Left lung (tissue), 10 donors: ENCODE data around the gene MYH14. TPM values are rescaled to one million over a fixed set of nuclear protein-coding genes. Genes with fewer than 3 reads are reported as not detected.
A peak's percentile ranks its signal among the peaks of the same experiment; 100 is the strongest.

Source experiments
- ATAC-seq: fragments of 200-7000 bp; cut with Tn5 transposase; one replicate; pipeline ENCODE4 v1.9.1; 2020; ENCODE audit warnings: moderate library complexity
- DNase-seq, 4 donors: peaks; one replicate each; pipeline ENCODE4 v3.0.0-alpha.2; 2013 to 2020
- H3K27ac ChIP-seq, 2 donors: fragments of 200-600 bp; sonication (generic) in 1 of 2; one replicate each; pipeline versions ENCODE4 v1.5.0 to v1.8.0; 2020 to 2021
- H3K27me3 ChIP-seq, 2 donors: fragments of 200-600 bp; sonication (generic) in 1 of 2; one replicate each; pipeline versions ENCODE4 v1.5.0 to v1.8.0; 2020 to 2021
- H3K36me3 ChIP-seq, 2 donors: fragments of 200-600 bp; sonication (generic) in 1 of 2; one replicate each; pipeline versions ENCODE4 v1.5.0 to v1.8.0; 2020 to 2021
- H3K4me1 ChIP-seq, 2 donors: fragments of 200-600 bp; one replicate each; pipeline ENCODE4 v1.8.0; 2021
- H3K4me3 ChIP-seq, 2 donors: fragments of 200-600 bp; sonication (generic) in 1 of 2; one replicate each; pipeline versions ENCODE4 v1.5.0 to v1.8.0; 2020 to 2021; ENCODE audit warnings: mild to moderate bottlenecking in 1 of 2
- H3K9me3 ChIP-seq, 2 donors: fragments of 200-600 bp; sonication (generic) in 1 of 2; one replicate each; pipeline versions ENCODE4 v1.5.0 to v1.8.0; 2020 to 2021
- CTCF ChIP-seq, 2 donors: fragments of 200-600 bp; sonication (generic) in 1 of 2; IDR thresholded peaks; one replicate each; pipeline versions ENCODE4 v1.5.0 to v1.8.0; 2021; ENCODE audit warnings: antibody characterized with exemption in 2 of 2
- intact Hi-C, 2 donors: fragments of 100-400 bp; cut with DNase I; formaldehyde crosslinking; loops; one replicate each; pipeline versions ENCODE4 v1.11.2 to v1.14.2; 2022
- polyA plus RNA-seq, 6 donors: library from polyadenylated mRNA; unstranded; fragments of 120-200 nt; gene quantifications; one replicate each; pipeline ENCODE4 v1.2.1, GENCODE V29; 2013; ENCODE audit not compliant: insufficient read length in 6 of 6
- total RNA-seq, 2 donors: library from RNA; stranded (reverse); fragmentation: NEBNext Ultra II Directional; extraction: Animal tissue kit (Norgen Biotek cat#: 25700); gene quantifications; one replicate each; pipeline ENCODE4 v1.2.1, GENCODE V29; 2021
- donor health status: DM: no; HTN: yes; CAD: no.
- donor health status: DM: no; HTN: no; CAD: no.

The MYH14 gene
- total and polyA plus RNA-seq, 8 donors = 46.0 to 195 (median 55.6) TPM

- no peak for TF ChIP-seq CTCF (IDR thresholded peaks at IDR 0.05)
- H3K4me3 ChIP-seq = no peak overlapping the region
- H3K9me3 ChIP-seq = no peaks in the 10 kb centered on the region
- H3K27ac ChIP-seq = no peak overlapping the region
- H3K36me3 ChIP-seq = no peaks in the 10 kb centered on the region
- H3K4me1 ChIP-seq = peaks cover 0 to 5% of the 10 kb centered on the region in 2 donors
- H3K27me3 ChIP-seq = peaks cover 0 to 40% of the 10 kb centered on the region in 2 donors
- intact Hi-C loops = no loop called here
- ATAC-seq (no peak), DNase-seq (peak in 1 of 4 donors; percentile 71)
These were observed 117.2 kb downstream of the MYH14 start for GRCh38 chr19:50320596-50320995.

GRCh38 chr19:50321831-50322230 is 118.4 kb downstream of the MYH14 start:
- Histone ChIP-seq H3K36me3 (no peaks in the 10 kb centered on the region), H3K4me3 (no peak overlapping the region), H3K27me3 (peaks cover 5 to 40% of the 10 kb centered on the region in 2 donors), H3K9me3 (no peaks in the 10 kb centered on the region), H3K27ac (no peak overlapping the region), H3K4me1 (peaks cover 0 to 17% of the 10 kb centered on the region in 2 donors)
- intact Hi-C loops = no loop called here
- no peak for ATAC-seq
- DNase-seq = no peak
- TF ChIP-seq CTCF (IDR thresholded peaks at IDR 0.05) = no peak

- Histone ChIP-seq H3K4me1 (peaks cover 0 to 21% of the 10 kb centered on the region in 2 donors), H3K36me3 (no peaks in the 10 kb centered on the region), H3K4me3 (no peak overlapping the region), H3K9me3 (no peaks in the 10 kb centered on the region), H3K27ac (no peak overlapping the region), H3K27me3 (peaks cover 6 to 40% of the 10 kb centered on the region in 2 donors)
- ATAC-seq (no peak), DNase-seq (peak in 1 of 4 donors; percentile 51)
- intact Hi-C loops = no loop called here
- TF ChIP-seq CTCF (IDR thresholded peaks at IDR 0.05) = no peak
These were observed 118.8 kb downstream of the MYH14 start for GRCh38 chr19:50322234-50322633.

GRCh38 chr19:50322931-50323781 is 119.7 kb downstream of the MYH14 start:
- no peak for TF ChIP-seq CTCF (IDR thresholded peaks at IDR 0.05)
- H3K27ac ChIP-seq = no peak overlapping the region
- intact Hi-C loops = no loop called here
- H3K27me3 ChIP-seq = peaks cover 11 to 48% of the 10 kb centered on the region in 2 donors
- H3K4me3 ChIP-seq = no peak overlapping the region
- peaks cover 0 to 28% of the 10 kb centered on the region in 2 donors for H3K4me1 ChIP-seq
- ATAC-seq (no peak), DNase-seq (peak in 1 of 4 donors; percentile 77)
- H3K36me3 ChIP-seq = no peaks in the 10 kb centered on the region
- no peaks in the 10 kb centered on the region for H3K9me3 ChIP-seq

GRCh38 chr19:50323782-50324133 is 120.3 kb downstream of the MYH14 start:
- ATAC-seq (no peak), DNase-seq (no peak)
- Histone ChIP-seq H3K36me3 (no peaks in the 10 kb centered on the region), H3K4me1 (peaks cover 0 to 32% of the 10 kb centered on the region in 2 donors), H3K27ac (no peak overlapping the region), H3K27me3 (peaks cover 11 to 53% of the 10 kb centered on the region in 2 donors), H3K4me3 (no peak overlapping the region), H3K9me3 (no peaks in the 10 kb centered on the region)
- no peak for TF ChIP-seq CTCF (IDR thresholded peaks at IDR 0.05)
- intact Hi-C loops = no loop called here
